Measurements from ENCODE around the gene EVL. TPM values are rescaled to one million over a fixed set of nuclear protein-coding genes. Genes with fewer than 3 reads are reported as not detected.

The EVL gene
- total and polyA plus RNA-seq, 3 donors from 2014 or later = 87.4 to 96.8 (median 91.7) TPM

- Histone ChIP-seq H3K9me3 (no peaks in the 10 kb centered on the region), H3K27me3 (no peaks in the 10 kb centered on the region), H3K4me1 (peaks cover 14% of the 10 kb centered on the region), H3K4me3 (no peak overlapping the region), H3K36me3 (ENCODE audit: low read depth, missing control alignments) (no peaks in the 10 kb centered on the region), H3K27ac (no peak overlapping the region)
- intact Hi-C loops (cut with DNase I; ENCODE audit: low total_unique reads) = no loop called here
- no peak for TF ChIP-seq POLR2A (IDR thresholded peaks at IDR 0.05)
- no peak for TF ChIP-seq CTCF (IDR thresholded peaks at IDR 0.05)
- DNase-seq = no peak
These were observed 30.2 kb upstream of the EVL start for GRCh38 chr14:100034961-100035500.

DNA sequence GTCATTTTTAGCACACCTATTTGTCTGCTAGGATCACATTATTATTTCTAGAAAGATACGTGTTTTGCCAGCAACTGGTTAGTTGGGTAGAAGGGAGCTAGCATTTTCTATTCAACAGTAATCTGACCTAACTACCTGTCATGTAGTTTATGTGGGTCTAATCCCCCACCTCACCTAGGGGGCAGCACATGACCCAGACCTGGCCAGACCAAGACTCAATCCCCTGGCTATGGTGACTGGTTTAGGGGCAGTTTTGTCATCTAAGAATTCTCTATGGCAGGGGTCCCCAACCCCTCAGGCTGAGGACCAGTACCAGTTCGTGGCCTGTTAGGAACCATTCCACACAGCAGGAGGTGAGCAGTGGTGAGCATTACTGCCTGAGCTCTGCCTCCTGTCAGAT, 29.5 kb upstream of the EVL start:
- TF ChIP-seq POLR2A (IDR thresholded peaks at IDR 0.05) (no peak), CTCF (IDR thresholded peaks at IDR 0.05) (no peak)
- DNase-seq = no peak
- intact Hi-C loops (cut with DNase I; ENCODE audit: low total_unique reads) = no loop called here
- no peak overlapping the region for H3K27ac ChIP-seq
- H3K36me3 ChIP-seq (ENCODE audit: low read depth, missing control alignments) = no peaks in the 10 kb centered on the region
- no peaks in the 10 kb centered on the region for H3K27me3 ChIP-seq
- WGBS, 2 donors = 94 to 95% methylated on average over 2 of the region's 2 CpGs
- peaks cover 8% of the 10 kb centered on the region for H3K4me1 ChIP-seq
- no peaks in the 10 kb centered on the region for H3K9me3 ChIP-seq
- H3K4me3 ChIP-seq = no peak overlapping the region

- no peak for DNase-seq
- H3K27me3 ChIP-seq = no peaks in the 10 kb centered on the region
- no peak overlapping the region for H3K27ac ChIP-seq
- 77 to 89% methylated on average over 2 of the region's 2 CpGs for WGBS, 2 donors
- no peak overlapping the region for H3K4me3 ChIP-seq
- TF ChIP-seq CTCF (IDR thresholded peaks at IDR 0.05) = no peak
- no peak for TF ChIP-seq POLR2A (IDR thresholded peaks at IDR 0.05)
- intact Hi-C loops (cut with DNase I; ENCODE audit: low total_unique reads) = no loop called here
- H3K36me3 ChIP-seq (ENCODE audit: low read depth, missing control alignments) = no peaks in the 10 kb centered on the region
- H3K4me1 ChIP-seq = peaks cover under 1% of the 10 kb centered on the region
- H3K9me3 ChIP-seq = no peaks in the 10 kb centered on the region
These were observed 27.9 kb upstream of the EVL start for GRCh38 chr14:100037353-100037752.

DNA sequence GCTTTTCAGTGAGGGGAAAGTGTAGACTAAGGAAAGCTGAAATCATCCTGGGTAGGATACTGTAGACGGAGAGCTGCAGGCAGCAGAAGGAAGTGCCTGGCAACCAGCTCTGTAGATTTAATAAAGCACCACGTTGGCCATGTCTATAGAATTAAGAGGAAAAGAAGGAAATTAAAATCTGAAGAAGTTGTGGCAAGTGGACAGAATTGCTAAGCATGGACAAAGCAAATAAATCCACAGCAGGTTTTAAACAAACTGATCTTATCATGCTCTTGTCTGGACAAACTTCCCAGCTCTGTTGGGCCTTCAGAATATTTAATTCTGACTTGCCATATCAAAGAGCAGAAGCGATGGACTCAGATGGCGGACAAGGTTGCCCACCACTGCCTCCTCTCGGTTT, 27.2 kb upstream of the EVL start:
- TF ChIP-seq POLR2A (IDR thresholded peaks at IDR 0.05) (no peak), CTCF (IDR thresholded peaks at IDR 0.05) (no peak)
- 92 to 94% methylated on average over 5 of the region's 5 CpGs for WGBS, 2 donors
- H3K4me3 ChIP-seq = no peak overlapping the region
- no peaks in the 10 kb centered on the region for H3K27me3 ChIP-seq
- no peaks in the 10 kb centered on the region for H3K36me3 ChIP-seq (ENCODE audit: low read depth, missing control alignments)
- no peak for DNase-seq
- intact Hi-C loops (cut with DNase I; ENCODE audit: low total_unique reads) = no loop called here
- H3K9me3 ChIP-seq = no peaks in the 10 kb centered on the region
- H3K27ac ChIP-seq = no peak overlapping the region
- H3K4me1 ChIP-seq = peaks cover 3% of the 10 kb centered on the region

GRCh38 chr14:100039903-100040302, 25.3 kb upstream of the EVL start:
- 89 to 94% methylated on average over 3 of the region's 3 CpGs for WGBS, 2 donors
- Histone ChIP-seq H3K4me3 (no peak overlapping the region), H3K9me3 (no peaks in the 10 kb centered on the region), H3K27ac (no peak overlapping the region), H3K27me3 (no peaks in the 10 kb centered on the region), H3K36me3 (ENCODE audit: low read depth, missing control alignments) (no peaks in the 10 kb centered on the region), H3K4me1 (peaks cover 3% of the 10 kb centered on the region)
- TF ChIP-seq POLR2A (IDR thresholded peaks at IDR 0.05) = no peak
- TF ChIP-seq CTCF (IDR thresholded peaks at IDR 0.05) = no peak
- intact Hi-C loops (cut with DNase I; ENCODE audit: low total_unique reads) = no loop called here
- no peak for DNase-seq

Data from testis (tissue), 3 donors.